Measurements from ENCODE around the gene KCNJ5.

GRCh38 chr11:128934926-128935325 is 43.8 kb downstream of the KCNJ5 start:
- TF ChIP-seq TSHZ2 (CRISPR knock-in tag; IDR thresholded peaks at IDR 0.05) (no peak), ZFP3 (CRISPR knock-in tag; IDR thresholded peaks at IDR 0.05) (no peak), PATZ1 (CRISPR knock-in tag; IDR thresholded peaks at IDR 0.05; ENCODE audit: borderline replicate concordance) (no peak), TOX (CRISPR knock-in tag; IDR thresholded peaks at IDR 0.05; ENCODE audit: borderline replicate concordance) (no peak), CREB5 (CRISPR knock-in tag; IDR thresholded peaks at IDR 0.05; ENCODE audit: low read depth) (no peak), CSDC2 (CRISPR knock-in tag; IDR thresholded peaks at IDR 0.05) (no peak), ZFP30 (CRISPR knock-in tag; IDR thresholded peaks at IDR 0.05) (no peak), ARNTL (CRISPR knock-in tag; IDR thresholded peaks at IDR 0.05; ENCODE audit: borderline replicate concordance, low read depth) (no peak), BACH2 (CRISPR knock-in tag; IDR thresholded peaks at IDR 0.05; ENCODE audit: borderline replicate concordance) (no peak)
